Endodermal cell (in vitro differentiated cells): Measurements from ENCODE around the gene TNNI3K. TPM values are rescaled to one million over a fixed set of nuclear protein-coding genes. Genes with fewer than 3 reads are reported as not detected.

ENCODE experiments used
- DNase-seq: peaks from one replicate; pipeline ENCODE4 v3.0.0-alpha.2; 2017
- H3K27ac ChIP-seq: 2 replicates; pipeline ENCODE4 v1.5.1; 2013; ENCODE audit warnings: mild to moderate bottlenecking, low read depth, low read length, moderate library complexity
- H3K27me3 ChIP-seq: 2 replicates; pipeline ENCODE4 v1.6.1; 2013; ENCODE audit warnings: mild to moderate bottlenecking, low read length, moderate library complexity; ENCODE audit not compliant: insufficient read depth, control insufficient read depth, poor library complexity, severe bottlenecking
- H3K36me3 ChIP-seq: 2 replicates; pipeline ENCODE4 v1.7.0; 2013; ENCODE audit warnings: mild to moderate bottlenecking, low read length, moderate library complexity; ENCODE audit not compliant: control insufficient read depth, insufficient read depth
- H3K4me1 ChIP-seq: one replicate; pipeline ENCODE4 v1.7.0; 2013; ENCODE audit warnings: low read length; ENCODE audit not compliant: control insufficient read depth, insufficient read depth
- H3K4me3 ChIP-seq: 2 replicates; pipeline ENCODE4 v1.5.1; 2013; ENCODE audit warnings: mild to moderate bottlenecking, low read length, moderate library complexity
- H3K9ac ChIP-seq: 2 replicates; pipeline ENCODE4 v1.6.1; 2013; ENCODE audit warnings: mild to moderate bottlenecking, low read length, moderate library complexity; ENCODE audit not compliant: poor library complexity, severe bottlenecking; ENCODE audit errors: extremely low read depth
- H3K9me3 ChIP-seq: 2 replicates; pipeline ENCODE4 v1.6.1; 2013; ENCODE audit warnings: mild to moderate bottlenecking, low read length, moderate library complexity; ENCODE audit not compliant: control insufficient read depth
- H3K27ac Mint-ChIP-seq: 2 replicates; pipeline ENCODE4 v1.8.0; 2020; ENCODE audit warnings: mixed read lengths
- H3K27me3 Mint-ChIP-seq: 2 replicates; pipeline ENCODE4 v1.8.0; 2021; ENCODE audit warnings: mild to moderate bottlenecking, mixed read lengths; ENCODE audit not compliant: insufficient read depth
- H3K36me3 Mint-ChIP-seq: 2 replicates; pipeline ENCODE4 v1.8.0; 2020; ENCODE audit warnings: low read depth, mixed read lengths
- H3K4me1 Mint-ChIP-seq: 2 replicates; pipeline ENCODE4 v1.8.0; 2020; ENCODE audit warnings: mixed read lengths
- H3K4me3 Mint-ChIP-seq: 2 replicates; pipeline ENCODE4 v1.8.0; 2020; ENCODE audit warnings: mild to moderate bottlenecking, moderate library complexity, mixed read lengths
- H3K9me3 Mint-ChIP-seq: 2 replicates; pipeline ENCODE4 v1.8.0; 2020; ENCODE audit warnings: mild to moderate bottlenecking, mixed read lengths
- WGBS, 2 experiments: methylation state at CpG; one replicate each; pipeline versions ENCODE4 v1.1.5 to v1.1.7; 2013; ENCODE audit warnings: missing lambda C conversion rate in 2 of 2, mixed read lengths in 1 of 2; ENCODE audit not compliant: insufficient coverage in 1 of 2, insufficient read length in 1 of 2; 5-methylcytosine and 5-hydroxymethylcytosine counted together
- total RNA-seq, 2 donors: library from RNA; stranded (reverse); fragmentation: NEBNext Ultra II Directional in 1 of 2; extraction: Animal tissue kit (Norgen Biotek cat#: 25700) in 1 of 2; gene quantifications; 2 replicates in 1 of 2; 3 replicates in 1 of 2; pipeline ENCODE4 v1.2.1, GENCODE V29; 2021
- TF ChIP-seq, protein P1 (sequence below): fragments of 200-600 bp; sonication (generic); conservative IDR thresholded peaks from 2 replicates; pipeline ENCODE4 v1.5.0; 2021; ENCODE audit warnings: antibody characterized with exemption, mild to moderate bottlenecking

TNNI3K gene
- total RNA-seq, 2 donors from 2014 or later, result 1.1 TPM; not detected in 1

DNA sequence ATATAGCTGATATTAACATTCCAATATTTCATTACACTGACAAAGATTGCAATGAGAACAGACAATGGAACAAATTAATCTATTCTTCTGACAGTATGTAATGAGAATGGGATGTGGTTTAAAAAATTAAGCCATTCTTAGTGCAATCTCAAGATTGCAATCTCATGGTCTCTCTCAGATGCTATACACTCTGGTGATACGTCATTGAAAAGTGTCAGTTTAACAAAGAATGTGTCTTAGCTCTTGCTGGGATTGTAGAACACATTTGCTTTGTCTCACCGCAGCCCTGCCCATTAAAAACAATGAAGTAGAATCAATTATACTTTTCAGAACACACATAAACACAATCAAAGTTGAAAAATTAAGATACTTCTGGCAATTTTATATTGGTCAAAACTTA is 222.1 kb downstream of the TNNI3K start:
- TF ChIP-seq, protein P1, sequence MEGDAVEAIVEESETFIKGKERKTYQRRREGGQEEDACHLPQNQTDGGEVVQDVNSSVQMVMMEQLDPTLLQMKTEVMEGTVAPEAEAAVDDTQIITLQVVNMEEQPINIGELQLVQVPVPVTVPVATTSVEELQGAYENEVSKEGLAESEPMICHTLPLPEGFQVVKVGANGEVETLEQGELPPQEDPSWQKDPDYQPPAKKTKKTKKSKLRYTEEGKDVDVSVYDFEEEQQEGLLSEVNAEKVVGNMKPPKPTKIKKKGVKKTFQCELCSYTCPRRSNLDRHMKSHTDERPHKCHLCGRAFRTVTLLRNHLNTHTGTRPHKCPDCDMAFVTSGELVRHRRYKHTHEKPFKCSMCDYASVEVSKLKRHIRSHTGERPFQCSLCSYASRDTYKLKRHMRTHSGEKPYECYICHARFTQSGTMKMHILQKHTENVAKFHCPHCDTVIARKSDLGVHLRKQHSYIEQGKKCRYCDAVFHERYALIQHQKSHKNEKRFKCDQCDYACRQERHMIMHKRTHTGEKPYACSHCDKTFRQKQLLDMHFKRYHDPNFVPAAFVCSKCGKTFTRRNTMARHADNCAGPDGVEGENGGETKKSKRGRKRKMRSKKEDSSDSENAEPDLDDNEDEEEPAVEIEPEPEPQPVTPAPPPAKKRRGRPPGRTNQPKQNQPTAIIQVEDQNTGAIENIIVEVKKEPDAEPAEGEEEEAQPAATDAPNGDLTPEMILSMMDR, result no peak
- no peaks in the 10 kb centered on the region for H3K9me3 ChIP-seq
- WGBS, 2 experiments, result 68 to 95% methylated on average over 2 of the region's 2 CpGs
- H3K36me3 Mint-ChIP-seq, result no peaks in the 10 kb centered on the region
- H3K27me3 ChIP-seq, result no peaks in the 10 kb centered on the region
- no peak overlapping the region for H3K27ac Mint-ChIP-seq
- H3K4me1 Mint-ChIP-seq, result peaks cover 1% of the 10 kb centered on the region
- H3K4me3 Mint-ChIP-seq, result no peak overlapping the region
- no peak overlapping the region for H3K9ac ChIP-seq
- H3K36me3 ChIP-seq, result no peaks in the 10 kb centered on the region
- no peaks in the 10 kb centered on the region for H3K9me3 Mint-ChIP-seq
- H3K4me3 ChIP-seq, result no peak overlapping the region
- no peaks in the 10 kb centered on the region for H3K4me1 ChIP-seq
- no peaks in the 10 kb centered on the region for H3K27me3 Mint-ChIP-seq
- H3K27ac ChIP-seq, result no peak overlapping the region
- no peak for DNase-seq

DNA sequence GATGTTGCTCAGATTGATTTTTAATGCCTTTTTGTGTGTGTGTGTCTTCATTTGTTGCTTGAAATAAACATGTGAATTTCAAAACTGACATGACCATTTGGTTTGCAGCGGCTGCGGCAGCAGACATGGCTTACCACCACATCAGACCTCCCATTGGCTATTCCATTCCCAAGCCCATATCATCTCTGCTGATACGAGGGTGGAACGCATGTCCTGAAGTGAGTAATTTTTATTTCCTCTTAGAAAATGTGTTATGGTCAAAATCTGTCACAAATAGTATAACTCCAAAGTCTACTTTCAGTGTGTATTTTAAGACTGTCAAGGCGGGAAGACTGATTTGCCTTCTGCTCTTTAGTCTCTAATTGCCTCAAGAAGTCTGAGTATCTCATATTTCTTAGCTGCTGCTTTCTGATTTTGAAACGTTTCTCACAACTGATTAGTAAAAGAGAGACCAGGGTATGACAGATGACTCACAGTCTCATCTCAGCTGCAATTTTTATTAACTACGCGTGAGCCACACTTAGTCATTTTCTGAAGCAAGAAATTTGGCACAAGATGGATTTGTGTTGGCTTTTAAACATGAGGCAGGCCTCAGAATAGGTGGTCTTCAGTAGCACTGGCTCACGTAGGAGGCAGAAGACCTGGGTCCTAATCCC is 228.3 kb downstream of the TNNI3K start:
- Histone ChIP-seq H3K4me1 (peaks cover 3% of the 10 kb centered on the region), H3K27me3 (no peaks in the 10 kb centered on the region), H3K9me3 (peaks cover 18% of the 10 kb centered on the region), H3K4me3 (no peak overlapping the region), H3K36me3 (no peaks in the 10 kb centered on the region), H3K9ac (no peak overlapping the region), H3K27ac (no peak overlapping the region)
- no peaks in the 10 kb centered on the region for H3K27me3 Mint-ChIP-seq
- 74 to 95% methylated on average over 3 to 9 of the region's 9 CpGs for WGBS, 2 experiments
- no peak overlapping the region for H3K4me3 Mint-ChIP-seq
- H3K36me3 Mint-ChIP-seq, result no peaks in the 10 kb centered on the region
- H3K27ac Mint-ChIP-seq, result no peak overlapping the region
- DNase-seq, result no peak
- TF ChIP-seq, protein P1, result no peak
- peaks cover 15% of the 10 kb centered on the region for H3K9me3 Mint-ChIP-seq
- H3K4me1 Mint-ChIP-seq, result peaks cover 14% of the 10 kb centered on the region

DNA sequence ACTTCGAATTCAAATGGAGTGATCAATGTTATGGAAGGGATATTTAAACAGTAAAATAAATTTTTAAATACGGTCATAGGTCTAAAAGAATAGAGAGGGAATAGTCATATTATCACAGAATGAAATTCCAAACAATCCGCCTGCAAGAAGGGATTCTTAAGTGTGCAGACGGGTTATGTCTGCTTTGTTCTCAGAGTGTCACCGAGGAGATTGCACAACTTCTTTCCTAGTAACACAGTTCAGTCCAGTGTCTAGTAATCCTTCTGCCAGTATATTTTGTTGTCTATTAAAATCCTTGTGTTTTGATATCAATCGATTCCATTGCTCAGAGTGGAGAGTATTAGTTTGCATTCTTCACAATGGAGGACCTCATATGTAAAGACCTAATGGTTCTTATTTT is 228.8 kb downstream of the TNNI3K start:
- H3K27me3 Mint-ChIP-seq, result no peaks in the 10 kb centered on the region
- no peaks in the 10 kb centered on the region for H3K27me3 ChIP-seq
- no peak overlapping the region for H3K9ac ChIP-seq
- H3K36me3 ChIP-seq, result no peaks in the 10 kb centered on the region
- H3K9me3 Mint-ChIP-seq, result peaks cover 15% of the 10 kb centered on the region
- H3K36me3 Mint-ChIP-seq, result no peaks in the 10 kb centered on the region
- DNase-seq, result no peak
- H3K27ac Mint-ChIP-seq, result no peak overlapping the region
- H3K27ac ChIP-seq, result no peak overlapping the region
- TF ChIP-seq, protein P1, result no peak
- 93 to 96% methylated on average over 5 to 6 of the region's 6 CpGs for whole genome bisulfite sequencing, 2 experiments
- peaks cover 14% of the 10 kb centered on the region for H3K4me1 Mint-ChIP-seq
- H3K4me3 Mint-ChIP-seq, result no peak overlapping the region
- peaks cover 18% of the 10 kb centered on the region for H3K9me3 ChIP-seq
- H3K4me3 ChIP-seq, result peak overlapping the region; percentile 54
- peaks cover 3% of the 10 kb centered on the region for H3K4me1 ChIP-seq
